NCI-H2171 (cell line): ENCODE results near the gene CYBB.
"Not testable (repeated sequence)": the region's sequence is repeated elsewhere in the genome, so short reads cannot be mapped to it uniquely, and the experiment has no call there.

Experiments used
- DNase-seq: peaks from one replicate; lab custom pipeline; 2025; lab: John Stamatoyannopoulos, UW

Gene CYBB

DNA sequence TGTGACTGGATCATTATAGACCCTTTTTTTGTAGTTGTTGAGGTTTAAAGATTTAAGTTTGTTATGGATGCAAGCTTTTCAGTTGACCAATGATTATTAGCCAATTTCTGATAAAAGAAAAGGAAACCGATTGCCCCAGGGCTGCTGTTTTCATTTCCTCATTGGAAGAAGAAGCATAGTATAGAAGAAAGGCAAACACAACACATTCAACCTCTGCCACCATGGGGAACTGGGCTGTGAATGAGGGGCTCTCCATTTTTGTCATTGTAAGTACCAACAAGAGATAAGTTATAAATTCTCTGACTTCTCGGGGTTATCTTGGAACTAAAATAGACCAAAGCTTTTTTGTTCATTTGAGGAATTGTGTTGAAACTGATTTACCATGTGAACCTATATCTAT, at the start of gene CYBB:
Gene CYBB (plus strand): TSS at position 203 of the 400 bp plus-strand sequence. CDS start 19 bp downstream, at position 222.
- no peak for DNase-seq

DNA sequence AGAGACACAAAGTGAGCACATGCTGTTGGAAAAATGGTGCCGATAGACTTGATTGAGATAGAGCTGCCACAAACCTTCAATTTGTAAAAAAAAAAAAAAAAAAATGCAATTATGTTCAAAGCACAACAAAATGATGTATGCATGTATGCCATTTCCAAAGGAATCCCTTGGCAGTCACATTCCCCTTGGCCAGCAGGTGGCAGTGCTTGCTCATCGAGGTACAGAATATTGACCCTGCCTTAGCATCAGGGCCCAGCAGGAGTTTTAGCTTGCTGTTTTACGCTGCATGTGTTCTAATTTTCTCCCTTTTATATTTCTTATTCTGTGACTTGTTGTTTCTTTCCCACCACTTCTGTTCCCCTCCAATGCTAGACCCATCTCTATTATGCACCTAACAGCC, 34.5 kb upstream of the CYBB start:
- peak; percentile 31 for DNase-seq

DNA sequence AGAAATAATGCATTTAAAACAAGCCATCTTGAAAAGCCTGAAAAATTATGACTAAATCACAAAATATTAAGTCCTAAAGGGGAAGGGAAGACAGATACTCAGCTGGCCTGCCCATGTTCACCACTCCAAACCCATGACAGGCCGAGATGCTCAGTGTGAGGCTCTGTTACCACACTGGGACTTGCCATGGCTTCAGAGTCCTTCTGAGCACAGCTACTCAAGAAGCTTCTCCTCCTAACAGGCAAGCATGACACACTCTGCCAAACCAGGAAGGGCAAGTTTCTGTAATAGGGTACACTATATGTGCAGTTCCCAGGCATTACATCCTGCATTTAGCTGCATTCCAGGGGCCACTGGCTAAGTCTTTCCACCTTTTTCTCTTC, 34.0 kb upstream of the CYBB start:
- DNase-seq: no peak

- no peak for DNase-seq
Measured at GRCh38 chrX:37746218-37746941, 33.5 kb upstream of the CYBB start.

DNA sequence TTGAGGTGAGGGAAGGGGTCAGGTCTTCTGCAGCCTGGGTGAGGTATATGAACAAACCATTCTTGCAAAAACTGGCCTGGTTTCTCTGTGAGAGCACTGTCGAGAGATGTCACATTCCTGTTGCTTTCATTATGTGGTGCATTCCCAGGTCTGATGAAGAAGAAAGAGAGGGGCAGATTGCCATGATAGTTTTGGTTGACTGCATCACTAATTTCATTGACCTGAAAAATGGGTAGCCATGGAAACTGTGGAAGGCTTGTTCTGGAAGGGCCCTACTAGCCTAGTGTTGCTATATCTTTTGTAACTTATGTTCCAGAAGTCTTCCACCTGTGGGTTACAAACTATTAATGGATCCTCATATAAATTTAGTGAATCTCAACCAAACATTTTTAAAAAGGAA, 32.9 kb upstream of the CYBB start:
- DNase-seq: no peak

- DNase-seq: no peak
Measured at GRCh38 chrX:37752281-37752680, 27.6 kb upstream of the CYBB start.

- no peak for DNase-seq
Measured at GRCh38 chrX:37752936-37753335, 26.9 kb upstream of the CYBB start.

DNA sequence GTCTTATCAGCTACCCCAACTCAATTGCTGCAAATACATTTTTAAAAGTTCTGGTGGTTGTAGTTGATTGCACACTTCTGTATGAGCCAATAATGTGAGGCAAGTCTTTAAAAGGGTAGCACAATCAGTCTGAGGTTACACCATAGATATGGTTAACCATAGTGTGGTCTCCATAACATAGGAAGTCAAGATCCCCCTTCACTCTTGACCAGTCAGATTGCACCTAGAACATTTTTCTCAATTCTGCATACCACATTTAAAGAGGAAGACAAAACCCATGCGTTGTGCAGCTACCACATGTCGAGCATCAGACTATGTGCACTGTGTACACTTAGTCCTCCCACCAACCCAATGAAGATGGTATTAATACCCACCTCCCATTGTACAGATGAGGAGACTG, 26.5 kb upstream of the CYBB start:
- no peak for DNase-seq

- DNase-seq: no peak
Measured at GRCh38 chrX:37754516-37754915, 25.3 kb upstream of the CYBB start.

- no peak for DNase-seq
Measured at GRCh38 chrX:37755025-37755424, 24.8 kb upstream of the CYBB start.

- DNase-seq: no peak
Measured at GRCh38 chrX:37757082-37757481, 22.8 kb upstream of the CYBB start.

GRCh38 chrX:37759351-37759750, 20.5 kb upstream of the CYBB start:
- DNase-seq: no peak

DNA sequence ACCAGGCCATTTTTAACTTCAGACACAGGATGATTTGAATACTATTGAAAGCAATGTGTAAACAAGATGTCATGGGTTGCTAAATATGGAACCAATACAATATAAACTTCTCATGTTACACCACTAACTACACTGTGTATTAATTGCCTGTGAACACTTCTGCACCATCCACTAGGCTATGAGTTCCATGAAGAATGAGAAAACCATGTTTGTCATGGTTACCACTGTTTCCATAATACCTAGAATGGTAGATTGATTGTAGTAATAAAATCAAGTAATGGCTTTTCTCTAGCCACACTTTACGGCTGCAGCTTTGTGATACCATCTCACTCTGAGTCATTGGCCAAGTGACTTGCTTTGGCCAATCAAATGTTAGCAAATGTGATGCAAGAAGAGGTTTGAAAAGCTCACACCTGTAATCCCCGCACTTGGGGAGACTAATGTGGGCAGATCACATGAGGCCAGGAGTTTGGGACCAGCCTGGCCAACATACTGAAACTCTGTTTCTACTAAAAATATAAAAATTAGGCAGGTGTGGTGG, 19.9 kb upstream of the CYBB start:
- DNase-seq: no peak

- no peak for DNase-seq
Measured at GRCh38 chrX:37763400-37763799, 16.5 kb upstream of the CYBB start.

DNA sequence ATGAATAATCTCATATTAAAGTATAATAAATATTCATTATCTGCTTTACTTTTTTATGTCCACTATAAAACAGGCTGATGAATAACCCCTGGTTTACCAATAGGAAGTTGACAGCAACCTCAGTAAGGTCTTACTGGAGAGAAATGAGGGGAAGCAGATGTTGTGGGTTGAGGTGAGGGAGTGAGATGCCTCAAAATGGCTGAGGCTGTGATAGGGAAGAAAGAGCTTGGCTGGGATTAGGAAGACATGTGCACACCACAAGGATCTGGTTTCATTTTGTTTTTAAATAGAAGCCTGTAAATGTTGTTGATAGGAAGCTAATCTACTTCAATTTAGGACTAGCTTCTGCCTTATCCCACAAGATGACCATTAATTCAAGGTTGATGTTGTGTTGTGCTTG, 14.4 kb upstream of the CYBB start:
- no peak for DNase-seq

- DNase-seq: no peak
Measured at GRCh38 chrX:37767430-37767829, 12.4 kb upstream of the CYBB start.

- not testable (repeated sequence) for DNase-seq
Measured at GRCh38 chrX:37768866-37769265, 11.0 kb upstream of the CYBB start.

GRCh38 chrX:37776283-37776986, 3.4 kb upstream of the CYBB start:
- DNase-seq: no peak

- DNase-seq: no peak
Measured at GRCh38 chrX:37776987-37777325, 2.9 kb upstream of the CYBB start.

DNA sequence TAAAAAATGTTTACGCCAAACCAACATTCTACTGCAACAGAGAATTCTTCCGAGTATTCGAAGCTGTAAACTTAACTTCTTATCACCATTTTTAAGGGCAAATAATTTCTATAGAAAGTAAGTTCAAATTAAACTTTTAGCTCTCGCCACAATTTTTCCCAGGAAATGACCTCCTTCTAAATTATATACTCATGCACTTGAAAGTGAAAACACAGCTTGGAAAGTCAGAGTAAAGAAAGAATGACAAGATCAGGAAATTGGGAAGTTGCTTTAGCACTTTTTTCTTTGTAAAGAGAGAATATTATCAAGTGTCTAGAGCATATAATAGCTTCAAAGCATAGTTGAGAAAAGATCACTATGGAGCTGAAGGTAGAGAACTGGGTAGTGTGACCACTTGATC, 1.2 kb downstream of the CYBB start:
- DNase-seq: no peak

DNA sequence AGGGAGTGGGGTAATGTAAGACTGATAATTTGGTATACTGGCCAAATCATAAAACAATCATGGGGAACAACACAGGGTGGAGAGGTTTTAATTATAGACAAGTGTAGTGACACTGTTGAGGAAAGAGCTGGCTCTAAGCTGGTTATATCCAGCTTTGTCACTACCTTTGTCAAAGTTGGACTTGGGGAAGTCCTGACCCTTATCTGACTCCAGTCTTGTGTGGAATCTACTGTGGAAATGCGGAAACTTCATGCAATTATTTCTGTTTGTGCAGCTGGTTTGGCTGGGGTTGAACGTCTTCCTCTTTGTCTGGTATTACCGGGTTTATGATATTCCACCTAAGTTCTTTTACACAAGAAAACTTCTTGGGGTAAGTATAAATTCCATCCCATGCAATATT, 2.0 kb downstream of the CYBB start:
- DNase-seq: no peak

GRCh38 chrX:37782359-37782758, 2.5 kb downstream of the CYBB start:
- no peak for DNase-seq

GRCh38 chrX:37783305-37783704, 3.4 kb downstream of the CYBB start:
- DNase-seq: no peak

- no peak for DNase-seq
Measured at GRCh38 chrX:37785569-37785968, 5.7 kb downstream of the CYBB start.
